Esophagus squamous epithelium (tissue), 5 donors: ENCODE data around the gene CBFA2T2. TPM values are rescaled to one million over a fixed set of nuclear protein-coding genes. Genes with fewer than 3 reads are reported as not detected.

Experiments used
- DNase-seq: peaks from one replicate; lab custom pipeline; 2025; lab: John Stamatoyannopoulos, UW
- H3K27ac ChIP-seq, 4 donors: fragments of 200-600 bp; sonication (generic); one replicate each; pipeline ENCODE4 v1.5.1; 2016 to 2019; ENCODE audit warnings: mild to moderate bottlenecking in 1 of 4
- H3K27me3 ChIP-seq, 4 donors: fragments of 200-600 bp; sonication (generic); 1 replicate in 3 of 4; 2 replicates in 1 of 4; pipeline versions ENCODE4 v1.5.1 to v1.6.0; 2017 to 2021; ENCODE audit warnings: antibody characterized with exemption in 1 of 4
- H3K36me3 ChIP-seq, 3 donors: fragments of 200-600 bp; sonication (generic); one replicate each; pipeline ENCODE4 v1.5.1; 2016 to 2019
- H3K4me1 ChIP-seq, 3 donors: fragments of 200-600 bp; sonication (generic); one replicate each; pipeline ENCODE4 v1.5.1; 2017 to 2019
- H3K4me3 ChIP-seq, 4 donors: fragments of 200-600 bp; sonication (generic); 1 replicate in 3 of 4; 2 replicates in 1 of 4; pipeline ENCODE4 v1.5.1; 2016 to 2019; ENCODE audit warnings: mild to moderate bottlenecking in 2 of 4, moderate library complexity in 1 of 4
- H3K9me3 ChIP-seq, 3 donors: fragments of 200-600 bp; sonication (generic); one replicate each; pipeline ENCODE4 v1.5.1; 2016 to 2019
- POLR2A ChIP-seq, 4 donors: fragments of 450-650 bp; IDR thresholded peaks; one replicate each; pipeline ENCODE4 v1.6.1; 2017; ENCODE audit warnings: antibody characterized with exemption in 4 of 4, mild to moderate bottlenecking in 4 of 4, moderate library complexity in 3 of 4
- WGBS, 2 donors: methylation state at CpG; one replicate each; pipeline ENCODE4 v1.1.5; 2018; 5-methylcytosine and 5-hydroxymethylcytosine counted together
- intact Hi-C: fragments of 100-400 bp; cut with DNase I; formaldehyde crosslinking; loops from one replicate; pipeline ENCODE4 v1.15.0; 2022
- total RNA-seq, 4 donors: library from RNA; depleted of rRNA; stranded (reverse); fragments of >200 nt; gene quantifications; one replicate each; pipeline ENCODE4 v1.1.0, GENCODE V29; 2016
- TF ChIP-seq, protein P1 (sequence below), 6 experiments: fragments of 450-650 bp in 4 of 6; fragments of 200-600 bp in 2 of 6; sonication (generic) in 2 of 6; IDR thresholded peaks; one replicate each; pipeline ENCODE4 v1.5.1; 2016 to 2019; ENCODE audit warnings: antibody characterized with exemption in 6 of 6, mild to moderate bottlenecking in 4 of 6, moderate library complexity in 4 of 6
- donor health status: DM: yes; HTN: yes; CAD: no.

Gene CBFA2T2
- total RNA-seq, 4 donors from 2014 or later, result 10.5 to 15.6 (median 10.8) TPM

DNA sequence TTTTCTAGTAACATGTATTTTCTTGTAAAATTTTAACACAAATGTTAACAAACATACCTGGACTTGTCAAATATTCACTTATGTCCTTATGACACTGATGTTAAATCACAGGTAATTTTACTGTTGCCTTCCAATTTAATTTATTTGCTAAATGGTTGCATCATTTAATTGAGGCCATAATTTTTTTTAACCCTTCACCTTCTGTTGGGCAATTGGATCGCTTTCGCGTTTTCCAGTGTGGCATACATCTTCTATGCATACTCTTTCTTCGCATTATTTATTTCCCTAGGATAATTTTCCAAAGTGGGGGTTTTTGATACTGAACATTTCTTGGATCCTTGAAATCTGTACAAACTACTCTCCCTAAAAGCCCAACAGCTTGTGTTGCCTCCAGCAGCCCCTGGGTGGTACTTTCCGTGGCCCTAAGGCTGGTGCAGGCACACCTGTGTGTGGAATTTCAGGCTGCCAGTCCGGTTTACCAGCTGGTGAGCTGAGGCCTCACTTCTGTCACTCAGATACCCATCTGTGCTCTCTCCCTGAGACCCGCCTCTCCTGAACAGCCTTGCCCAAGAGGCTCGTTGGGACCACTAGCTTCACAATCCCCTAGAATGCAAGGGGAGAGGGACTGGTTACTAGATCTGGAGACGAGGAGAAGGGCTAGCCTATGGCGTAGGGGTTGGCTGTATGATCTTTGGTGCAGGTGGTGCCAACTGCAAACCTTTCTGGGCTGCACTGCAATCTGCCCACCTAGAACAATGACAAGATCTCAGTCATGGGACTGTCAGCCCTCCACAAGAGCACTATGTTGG lies 161.1 kb downstream of the CBFA2T2 start:
- 44 to 60% methylated on average over 7 to 8 of the region's 10 CpGs for WGBS, 2 donors
- H3K4me3 ChIP-seq, result no peak overlapping the region
- H3K4me1 ChIP-seq, result peaks cover 34 to 100% (median 57%) of the 10 kb centered on the region in 3 donors
- DNase-seq, result no peak
- TF ChIP-seq, protein P1, sequence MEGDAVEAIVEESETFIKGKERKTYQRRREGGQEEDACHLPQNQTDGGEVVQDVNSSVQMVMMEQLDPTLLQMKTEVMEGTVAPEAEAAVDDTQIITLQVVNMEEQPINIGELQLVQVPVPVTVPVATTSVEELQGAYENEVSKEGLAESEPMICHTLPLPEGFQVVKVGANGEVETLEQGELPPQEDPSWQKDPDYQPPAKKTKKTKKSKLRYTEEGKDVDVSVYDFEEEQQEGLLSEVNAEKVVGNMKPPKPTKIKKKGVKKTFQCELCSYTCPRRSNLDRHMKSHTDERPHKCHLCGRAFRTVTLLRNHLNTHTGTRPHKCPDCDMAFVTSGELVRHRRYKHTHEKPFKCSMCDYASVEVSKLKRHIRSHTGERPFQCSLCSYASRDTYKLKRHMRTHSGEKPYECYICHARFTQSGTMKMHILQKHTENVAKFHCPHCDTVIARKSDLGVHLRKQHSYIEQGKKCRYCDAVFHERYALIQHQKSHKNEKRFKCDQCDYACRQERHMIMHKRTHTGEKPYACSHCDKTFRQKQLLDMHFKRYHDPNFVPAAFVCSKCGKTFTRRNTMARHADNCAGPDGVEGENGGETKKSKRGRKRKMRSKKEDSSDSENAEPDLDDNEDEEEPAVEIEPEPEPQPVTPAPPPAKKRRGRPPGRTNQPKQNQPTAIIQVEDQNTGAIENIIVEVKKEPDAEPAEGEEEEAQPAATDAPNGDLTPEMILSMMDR (IDR thresholded peaks at IDR 0.05), result no peak
- no peak for TF ChIP-seq POLR2A (IDR thresholded peaks at IDR 0.05)
- H3K9me3 ChIP-seq, result no peaks in the 10 kb centered on the region
- H3K27ac ChIP-seq, result peak overlapping the region; percentile 26 to 84 (median 76)
- intact Hi-C loops, result loop anchor here (5.0 kb wide), 1 partner anchor 194 kb away; no protein-coding TSS in a partner anchor
- peaks cover 0 to 5% (median 0%) of the 10 kb centered on the region in 3 donors for H3K36me3 ChIP-seq
- H3K27me3 ChIP-seq, result no peaks in the 10 kb centered on the region

GRCh38 chr20:33651562-33652048 lies 161.7 kb downstream of the CBFA2T2 start:
- intact Hi-C loops, result loop anchor here (5.0 kb wide), 1 partner anchor 194 kb away; no protein-coding TSS in a partner anchor
- Histone ChIP-seq H3K27me3 (no peaks in the 10 kb centered on the region), H3K27ac (peak overlapping the region; percentile 26 to 84 (median 76)), H3K4me1 (peaks cover 34 to 98% (median 57%) of the 10 kb centered on the region in 3 donors), H3K9me3 (no peaks in the 10 kb centered on the region), H3K4me3 (no peak overlapping the region), H3K36me3 (peaks cover 0 to under 1% (median 0%) of the 10 kb centered on the region in 3 donors)
- WGBS, 2 donors, result 42 to 52% methylated on average over 12 to 13 of the region's 13 CpGs
- DNase-seq, result no peak
- no peak for TF ChIP-seq POLR2A (IDR thresholded peaks at IDR 0.05)
- TF ChIP-seq, protein P1 (IDR thresholded peaks at IDR 0.05), result no peak

GRCh38 chr20:33653218-33653899 lies 163.5 kb downstream of the CBFA2T2 start:
- peak overlapping the region; percentile 4 to 84 (median 39) for H3K27ac ChIP-seq
- peaks cover 27 to 80% (median 40%) of the 10 kb centered on the region in 3 donors for H3K4me1 ChIP-seq

DNA sequence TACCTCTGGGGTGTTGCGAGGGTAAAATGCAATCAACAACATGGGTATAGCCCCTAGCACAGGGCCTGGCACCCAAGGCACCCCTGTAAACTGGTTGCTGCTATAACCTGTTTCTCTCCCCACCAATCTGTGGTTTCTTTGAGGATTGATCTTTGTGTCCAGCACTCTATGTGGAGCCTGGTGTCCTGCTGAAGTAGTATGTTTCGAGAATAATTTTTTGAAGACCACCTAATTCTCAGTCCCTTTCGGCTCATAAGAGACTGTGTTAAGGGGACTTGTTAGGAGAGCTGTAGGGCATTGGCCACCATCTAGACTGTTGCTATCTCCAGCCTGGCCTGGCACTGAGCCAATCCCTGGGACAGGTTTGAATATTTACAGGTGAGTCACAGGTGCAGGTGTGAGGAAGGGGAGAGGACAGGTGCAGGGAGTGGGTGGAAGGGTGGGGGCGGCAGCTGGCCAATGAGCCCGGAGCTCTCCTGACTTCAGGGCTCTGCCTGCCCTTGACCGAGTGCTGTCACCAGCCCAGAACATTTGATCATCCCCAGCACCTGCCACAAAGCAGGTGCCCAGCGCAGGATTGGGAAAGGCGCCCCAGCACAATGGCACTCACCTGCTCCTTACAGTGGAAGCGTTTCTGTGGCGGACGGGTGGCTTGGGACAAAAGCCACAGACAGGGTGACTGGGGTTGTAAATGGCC lies 164.2 kb downstream of the CBFA2T2 start:
- WGBS, 2 donors, result 55 to 62% methylated on average over 4 to 5 of the region's 11 CpGs
- peaks cover 20 to 73% (median 35%) of the 10 kb centered on the region in 3 donors for H3K4me1 ChIP-seq
- no peaks in the 10 kb centered on the region for H3K27me3 ChIP-seq
- peaks cover under 1 to 25% (median 1%) of the 10 kb centered on the region in 3 donors for H3K36me3 ChIP-seq
- DNase-seq, result no peak
- no peak for TF ChIP-seq POLR2A (IDR thresholded peaks at IDR 0.05)
- TF ChIP-seq, protein P1 (IDR thresholded peaks at IDR 0.05), result no peak
- H3K4me3 ChIP-seq, result no peak overlapping the region
- H3K9me3 ChIP-seq, result no peaks in the 10 kb centered on the region
- H3K27ac ChIP-seq, result peak overlapping the region in 2 of 4 donors; percentile 67 to 84
- intact Hi-C loops, result loop anchor here (5.0 kb wide), 1 partner anchor 197 kb away; no protein-coding TSS in a partner anchor

More at GRCh38 chr20:33653218-33653899, 163.5 kb downstream of the CBFA2T2 start:
- intact Hi-C loops, result loop anchor here (5.0 kb wide), 1 partner anchor 196 kb away; no protein-coding TSS in a partner anchor
- Histone ChIP-seq H3K36me3 (peaks cover 0 to 18% (median 0%) of the 10 kb centered on the region in 3 donors), H3K9me3 (no peaks in the 10 kb centered on the region), H3K27me3 (no peaks in the 10 kb centered on the region), H3K4me3 (peak overlapping the region in 1 of 4 donors; percentile 28)
- no peak for DNase-seq
- TF ChIP-seq POLR2A (IDR thresholded peaks at IDR 0.05), result no peak
- TF ChIP-seq, protein P1 (IDR thresholded peaks at IDR 0.05), result peak; percentile 64 to 71 (median 66)
- WGBS, 2 donors, result 19 to 29% methylated on average over 9 to 11 of the region's 16 CpGs
